ENCODE measurements around the gene SLC51B.

SLC51B gene

GRCh38 chr15:65101411-65101890 is 56.3 kb downstream of the SLC51B start:
- Histone ChIP-seq H3K36me3 (ENCODE audit: control insufficient read depth, insufficient read depth, low read length) (peaks cover 9% of the 10 kb centered on the region), H3K9ac (ENCODE audit: low read length) (no peak overlapping the region)

GRCh38 chr15:65101891-65102708 is 56.9 kb downstream of the SLC51B start:
- no peak overlapping the region for H3K4me3 ChIP-seq (ENCODE audit: low read length)
- H3K27me3 ChIP-seq (ENCODE audit: control insufficient read depth, insufficient read depth, low read length) = no peaks in the 10 kb centered on the region
- H3K36me3 ChIP-seq (ENCODE audit: control insufficient read depth, insufficient read depth, low read length) = peaks cover 9% of the 10 kb centered on the region
- no peaks in the 10 kb centered on the region for H3K4me1 ChIP-seq (ENCODE audit: control insufficient read depth, insufficient read depth, low read length)
- no peak overlapping the region for H3K9ac ChIP-seq (ENCODE audit: low read length)
- no peak overlapping the region for H3K27ac ChIP-seq (ENCODE audit: low read depth, low read length)

More at GRCh38 chr15:65101411-65101890, 56.3 kb downstream of the SLC51B start:
- Histone ChIP-seq H3K4me3 (ENCODE audit: low read length) (no peak overlapping the region), H3K27me3 (ENCODE audit: control insufficient read depth, insufficient read depth, low read length) (no peaks in the 10 kb centered on the region), H3K27ac (ENCODE audit: low read depth, low read length) (no peak overlapping the region), H3K4me1 (ENCODE audit: control insufficient read depth, insufficient read depth, low read length) (no peaks in the 10 kb centered on the region)

GRCh38 chr15:65102912-65103311 is 57.7 kb downstream of the SLC51B start:
- Histone ChIP-seq H3K4me1 (ENCODE audit: control insufficient read depth, insufficient read depth, low read length) (no peaks in the 10 kb centered on the region), H3K27me3 (ENCODE audit: control insufficient read depth, insufficient read depth, low read length) (no peaks in the 10 kb centered on the region), H3K4me3 (ENCODE audit: low read length) (no peak overlapping the region), H3K9ac (ENCODE audit: low read length) (no peak overlapping the region), H3K27ac (ENCODE audit: low read depth, low read length) (no peak overlapping the region), H3K36me3 (ENCODE audit: control insufficient read depth, insufficient read depth, low read length) (peaks cover 9% of the 10 kb centered on the region)

Data from rectal smooth muscle tissue (tissue), 1 donor.